H1 (cell line): Measurements from ENCODE around the gene MYCBP2. TPM values are rescaled to one million over a fixed set of nuclear protein-coding genes. Genes with fewer than 3 reads are reported as not detected.

Experiments used
- CTCF ChIA-PET: fragments of 300-600 bp; sonication (Branson Sonifier 250); formaldehyde crosslinking; loops from one replicate; lab custom pipeline; 2021; ENCODE audit not compliant: partially characterized antibody; lab: Charles Lee
- POLR2A ChIA-PET: fragments of 300-600 bp; sonication (Branson Sonifier 250); formaldehyde crosslinking; loops from one replicate; lab custom pipeline; 2021; ENCODE audit warnings: inconsistent platforms; ENCODE audit not compliant: partially characterized antibody; lab: Charles Lee
- DNase-seq, 2 experiments: peaks; one replicate each; pipeline versions ENCODE4 v3.0.0 to v3.0.0-alpha.2; 2010 to 2022; ENCODE audit warnings: low spot score in 2 of 2, low read depth in 1 of 2, mixed read lengths in 1 of 2
- FAIRE-seq: peaks from 2 replicates; lab custom pipeline; 2011; peaks lifted over from hg19 to GRCh38; lab: Jason Lieb, UNC
- H2AFZ ChIP-seq: 2 replicates; pipeline ENCODE4 v1.8.1; 2012; ENCODE audit warnings: low read length, inconsistent platforms
- H2AK5ac ChIP-seq: 2 replicates; pipeline ENCODE4 v1.6.1; 2013; ENCODE audit warnings: low read depth, low read length
- H2BK120ac ChIP-seq: replicated peaks from 2 replicates; pipeline ENCODE3; 2013; ENCODE audit warnings: low read depth, low read length, inconsistent platforms
- H2BK12ac ChIP-seq: 2 replicates; pipeline ENCODE4 v1.6.1; 2013; ENCODE audit warnings: low read depth, low read length
- H2BK15ac ChIP-seq: 2 replicates; pipeline ENCODE4 v1.6.1; 2013; ENCODE audit warnings: low read length
- H2BK20ac ChIP-seq: 2 replicates; pipeline ENCODE4 v1.6.1; 2013; ENCODE audit warnings: low read length
- H2BK5ac ChIP-seq: 2 replicates; pipeline ENCODE4 v1.6.1; 2013; ENCODE audit warnings: low read depth, low read length
- H3K14ac ChIP-seq: 2 replicates; pipeline ENCODE4 v1.6.1; 2013; ENCODE audit warnings: inconsistent platforms; ENCODE audit not compliant: insufficient read length
- H3K18ac ChIP-seq: 2 replicates; pipeline ENCODE4 v1.6.1; 2013; ENCODE audit warnings: low read length; ENCODE audit errors: extremely low read depth
- H3K23ac ChIP-seq: 2 replicates; pipeline ENCODE4 v1.6.1; 2013; ENCODE audit warnings: inconsistent platforms; ENCODE audit not compliant: insufficient read length
- H3K23me2 ChIP-seq: 2 replicates; pipeline ENCODE4 v1.6.1; 2013; ENCODE audit warnings: low read depth, low read length
- H3K27ac ChIP-seq: 2 replicates; pipeline ENCODE4 v1.6.1; 2011; ENCODE audit warnings: low read depth, low read length, inconsistent platforms
- H3K27me3 ChIP-seq, 4 experiments: replicated peaks in 1 of 4; 1 replicate in 1 of 4; 2 replicates in 3 of 4; pipeline versions ENCODE4 v1.6.1 to v1.8.1; 2011 to 2013; ENCODE audit warnings: low read length in 3 of 4, mild to moderate bottlenecking in 3 of 4, inconsistent platforms in 2 of 4, mixed read lengths in 2 of 4, moderate library complexity in 1 of 4; ENCODE audit not compliant: control insufficient read depth in 3 of 4, insufficient read depth in 3 of 4; ENCODE audit errors: extremely low read depth in 1 of 4
- H3K36me3 ChIP-seq, 4 experiments: 2 replicates each; pipeline versions ENCODE4 v1.6.1 to v1.8.1; 2011 to 2013; ENCODE audit warnings: mild to moderate bottlenecking in 4 of 4, low read length in 3 of 4, moderate library complexity in 2 of 4, control low read depth in 1 of 4, inconsistent platforms in 1 of 4; ENCODE audit not compliant: insufficient read depth in 4 of 4, control insufficient read depth in 2 of 4
- H3K4ac ChIP-seq: replicated peaks from 2 replicates; pipeline ENCODE3; 2013; ENCODE audit warnings: low read length, low read depth, mixed read lengths, inconsistent platforms; ENCODE audit not compliant: insufficient read length
- H3K4me1 ChIP-seq, 4 experiments: replicated peaks in 1 of 4; 1 replicate in 1 of 4; 2 replicates in 3 of 4; pipeline versions ENCODE4 v1.6.1 to v1.8.1; 2011 to 2013; ENCODE audit warnings: low read length in 3 of 4, inconsistent platforms in 2 of 4, mixed read lengths in 1 of 4; ENCODE audit not compliant: insufficient read depth in 4 of 4, control insufficient read depth in 3 of 4
- H3K4me2 ChIP-seq, 2 experiments: 2 replicates each; pipeline versions ENCODE4 v1.6.1 to v1.8.1; 2011 to 2013; ENCODE audit warnings: low read depth in 2 of 2, low read length in 2 of 2, control low read depth in 1 of 2, inconsistent platforms in 1 of 2, mild to moderate bottlenecking in 1 of 2; ENCODE audit not compliant: insufficient read depth in 1 of 2
- H3K4me3 ChIP-seq, 4 experiments: fragments of 200-600, 300-600 bp in 1 of 4; sonication (generic), shearing (Covaris generic), sonication (Bioruptor Twin) in 1 of 4; 2 replicates each; pipeline versions ENCODE4 v1.5.1 to v1.8.1; 2011 to 2016; ENCODE audit warnings: low read length in 4 of 4, low read depth in 3 of 4, control low read depth in 2 of 4, inconsistent platforms in 2 of 4, mild to moderate bottlenecking in 2 of 4, mixed read lengths in 1 of 4, moderate library complexity in 1 of 4; ENCODE audit not compliant: insufficient read depth in 2 of 4; ENCODE audit errors: extremely low read depth in 1 of 4
- H3K56ac ChIP-seq: replicated peaks from 2 replicates; pipeline ENCODE3; 2013; ENCODE audit warnings: low read depth, mild to moderate bottlenecking, mixed read lengths, low read length, inconsistent platforms; ENCODE audit not compliant: insufficient read length
- H3K79me1 ChIP-seq: 2 replicates; pipeline ENCODE4 v1.6.1; 2013; ENCODE audit warnings: low read depth, low read length, control low read depth
- H3K79me2 ChIP-seq, 2 experiments: 2 replicates each; pipeline versions ENCODE4 v1.6.1 to v1.8.1; 2012 to 2013; ENCODE audit warnings: low read length in 2 of 2, mild to moderate bottlenecking in 2 of 2, inconsistent platforms in 1 of 2; ENCODE audit not compliant: insufficient read depth in 2 of 2, control insufficient read depth in 1 of 2
- H3K9ac ChIP-seq, 4 experiments: replicated peaks in 1 of 4; 1 replicate in 1 of 4; 2 replicates in 3 of 4; pipeline versions ENCODE4 v1.6.1 to v1.8.1; 2011 to 2013; ENCODE audit warnings: low read depth in 3 of 4, low read length in 3 of 4, control low read depth in 2 of 4, mild to moderate bottlenecking in 2 of 4, moderate library complexity in 2 of 4, inconsistent platforms in 1 of 4; ENCODE audit errors: extremely low read depth in 1 of 4
- H3K9me3 ChIP-seq, 2 experiments: 2 replicates each; pipeline versions ENCODE4 v1.6.1 to v1.8.1; 2012 to 2013; ENCODE audit warnings: mild to moderate bottlenecking in 2 of 2, moderate library complexity in 2 of 2, control low read depth in 1 of 2, inconsistent platforms in 1 of 2, low read depth in 1 of 2, low read length in 1 of 2, mixed read lengths in 1 of 2; ENCODE audit not compliant: insufficient read depth in 2 of 2
- H4K20me1 ChIP-seq, 2 experiments: replicated peaks in 1 of 2; 2 replicates each; pipeline versions ENCODE3 to v1.8.1; 2011 to 2013; ENCODE audit warnings: inconsistent platforms in 2 of 2, low read length in 2 of 2, mild to moderate bottlenecking in 1 of 2; ENCODE audit not compliant: insufficient read depth in 2 of 2, control insufficient read depth in 1 of 2
- H4K5ac ChIP-seq: 2 replicates; pipeline ENCODE4 v1.6.1; 2013; ENCODE audit warnings: low read length, low read depth, mixed read lengths, inconsistent platforms; ENCODE audit not compliant: insufficient read length
- H4K8ac ChIP-seq: 2 replicates; pipeline ENCODE4 v1.8.0; 2013; ENCODE audit warnings: mild to moderate bottlenecking, moderate library complexity, low read length, inconsistent platforms; ENCODE audit not compliant: insufficient read depth; ENCODE audit errors: extremely low read depth
- H4K91ac ChIP-seq: replicated peaks from 2 replicates; pipeline ENCODE3; 2013; ENCODE audit warnings: low read length, mixed read lengths, inconsistent platforms; ENCODE audit not compliant: insufficient read length
- BACH1 ChIP-seq: IDR thresholded peaks from 2 replicates; pipeline ENCODE4 v1.6.1; 2012; ENCODE audit warnings: low read length, improper control_type of control experiment
- CTCF ChIP-seq, 3 experiments: IDR thresholded peaks; 1 replicate in 2 of 3; 2 replicates in 1 of 3; pipeline versions ENCODE4 v1.5.1 to v1.6.1; 2011; ENCODE audit warnings: low read length in 3 of 3, mild to moderate bottlenecking in 3 of 3, inconsistent platforms in 2 of 3, low read depth in 1 of 3, moderate library complexity in 1 of 3; ENCODE audit not compliant: insufficient read depth in 1 of 3; ENCODE audit errors: control extremely low read depth in 1 of 3
- FOSL1 ChIP-seq: IDR thresholded peaks from 2 replicates; pipeline ENCODE4 v1.6.1; 2011; ENCODE audit warnings: mild to moderate bottlenecking, low read depth, low read length, moderate library complexity; ENCODE audit not compliant: insufficient read depth
- NRF1 ChIP-seq: IDR thresholded peaks from 2 replicates; pipeline ENCODE4 v1.6.1; 2011; ENCODE audit warnings: mild to moderate bottlenecking, low read depth, low read length, improper control_type of control experiment
- RFX5 ChIP-seq: IDR thresholded peaks from 2 replicates; pipeline ENCODE4 v1.6.1; 2011; ENCODE audit warnings: low read depth, low read length, improper control_type of control experiment, borderline replicate concordance
- SIRT6 ChIP-seq: IDR thresholded peaks from one replicate; pipeline ENCODE4 v1.7.1; 2012; ENCODE audit warnings: low read length, inconsistent platforms
- SRF ChIP-seq: IDR thresholded peaks from 2 replicates; pipeline ENCODE4 v1.6.1; 2011; ENCODE audit warnings: mild to moderate bottlenecking, low read depth, low read length, moderate library complexity
- TCF12 ChIP-seq: IDR thresholded peaks from 2 replicates; pipeline ENCODE4 v1.6.1; 2011; ENCODE audit warnings: low read depth, mild to moderate bottlenecking, low read length
- ZNF274 ChIP-seq: IDR thresholded peaks from 2 replicates; pipeline ENCODE4 v1.7.0; 2012; ENCODE audit warnings: low read length, borderline replicate concordance; ENCODE audit errors: extremely low read depth
- WGBS, 2 experiments: shearing (Covaris generic) in 1 of 2; methylation state at CpG; one replicate each; pipeline versions ENCODE4 v1.1.6 to v1.1.7; 2013 to 2015; ENCODE audit warnings: low lambda C conversion rate in 2 of 2, mixed read lengths in 2 of 2, inconsistent platforms in 1 of 2, low coverage in 1 of 2, missing lambda C conversion rate in 1 of 2; ENCODE audit not compliant: insufficient replicate concordance in 2 of 2, insufficient coverage in 1 of 2, insufficient read length in 1 of 2; ENCODE audit errors: extremely low coverage in 1 of 2, missing lambda C conversion rate in 1 of 2; 5-methylcytosine and 5-hydroxymethylcytosine counted together
- polyA plus RNA-seq, 7 experiments: library from polyadenylated mRNA; depleted of rRNA in 3 of 7; stranded (reverse) in 5 of 7; unstranded in 2 of 7; fragments of >200 nt in 5 of 7; fragments of 200-250 nt in 2 of 7; gene quantifications; 1 replicate in 5 of 7; 2 replicates in 1 of 7; 4 replicates in 1 of 7; pipeline versions ENCODE4 v1.2.1 to v1.2.3, GENCODE V29; 2011 to 2013; ENCODE audit warnings: missing spikeins in 2 of 7, mixed read lengths in 2 of 7
- total RNA-seq: library from RNA; stranded (reverse); fragmentation: NEBNext Ultra II Directional; extraction: Animal tissue kit (Norgen Biotek cat#: 25700); gene quantifications from 2 replicates; pipeline ENCODE4 v1.2.1, GENCODE V29; 2021

The MYCBP2 gene
- total and polyA plus RNA-seq, 2 of the 8 experiments (the other 6 are each of a cell fraction or from before 2014, with no cell fraction given), result 19.0 to 52.1 TPM

- H2BK15ac ChIP-seq, result no peak overlapping the region
- no peak overlapping the region for H2AK5ac ChIP-seq
- ChIA-PET CTCF (no interaction called here), POLR2A (no interaction called here)
- H2BK12ac ChIP-seq, result no peak overlapping the region
- H3K27ac ChIP-seq, result no peak overlapping the region
- no peaks in the 10 kb centered on the region for H3K79me2 ChIP-seq
- H3K23me2 ChIP-seq, result no peaks in the 10 kb centered on the region
- DNase-seq (no peak), FAIRE-seq (no peak)
- H4K5ac ChIP-seq, result no peak overlapping the region
- no peaks in the 10 kb centered on the region for H3K9me3 ChIP-seq
- H3K14ac ChIP-seq, result no peak overlapping the region
- no peak overlapping the region for H2BK20ac ChIP-seq
- H3K79me1 ChIP-seq, result no peaks in the 10 kb centered on the region
- H3K36me3 ChIP-seq, result peaks cover 0 to 4% (median 1%) of the 10 kb centered on the region in 4 experiments; a peak in 3 of 8 replicates
- H4K91ac ChIP-seq, result no peak overlapping the region
- TF ChIP-seq NRF1 (no peak), RFX5 (no peak), TCF12 (no peak), ZNF274 (no peak), FOSL1 (no peak), BACH1 (no peak), SIRT6 (no peak), CTCF (IDR thresholded peaks at IDR 0.05; ENCODE audit: control extremely low read depth in 1 of 3, insufficient read depth in 1 of 3, low read depth in 1 of 3, low read length in 3 of 3) (no peak), SRF (no peak)
- 84% methylated on average over 3 of the region's 3 CpGs; no CpG with 5 or more reads in 1 of the 2 experiments for WGBS, 2 experiments
- no peak overlapping the region for H3K18ac ChIP-seq
- H3K4me2 ChIP-seq, result no peak overlapping the region
- no peak overlapping the region for H3K9ac ChIP-seq
- no peaks in the 10 kb centered on the region for H3K27me3 ChIP-seq
- H2BK5ac ChIP-seq, result no peak overlapping the region
- no peaks in the 10 kb centered on the region for H4K20me1 ChIP-seq
- no peak overlapping the region for H4K8ac ChIP-seq
- no peak overlapping the region for H3K56ac ChIP-seq
- no peak overlapping the region for H3K4ac ChIP-seq
- no peak overlapping the region for H2BK120ac ChIP-seq
- peaks cover 0 to 2% (median 2%) of the 10 kb centered on the region in 4 experiments; a peak in 3 of 7 replicates for H3K4me1 ChIP-seq
- no peak overlapping the region for H3K23ac ChIP-seq
- H3K4me3 ChIP-seq, result no peak overlapping the region
- H2AFZ ChIP-seq, result no peak overlapping the region
Observed at GRCh38 chr13:77099415-77099814, 227.5 kb downstream of the MYCBP2 start.
